T-helper 2 cell treated with Interferon-gamma antibody and Interleukin-4, amounts not matched to agents 5 μg/mL and 100 μg/mL, for 36 hours (primary cell): ENCODE results near the gene AVL9.

ENCODE experiments used
- DNase-seq: peaks from one replicate; pipeline ENCODE4 v3.0.0; 2021; ENCODE audit warnings: low spot score
- H3K27ac Mint-ChIP-seq: one replicate; pipeline ENCODE4 v1.8.0; 2021; ENCODE audit warnings: mild to moderate bottlenecking, mixed read lengths
- H3K27me3 Mint-ChIP-seq: one replicate; pipeline ENCODE4 v1.8.0; 2021; ENCODE audit warnings: low read depth, mixed read lengths
- H3K36me3 Mint-ChIP-seq: one replicate; pipeline ENCODE4 v1.8.0; 2021; ENCODE audit warnings: low read depth, mixed read lengths
- H3K4me1 Mint-ChIP-seq: one replicate; pipeline ENCODE4 v1.8.0; 2021; ENCODE audit warnings: low read depth, mixed read lengths
- H3K4me3 Mint-ChIP-seq: one replicate; pipeline ENCODE4 v1.8.0; 2022; ENCODE audit warnings: mild to moderate bottlenecking, moderate library complexity, mixed read lengths
- H3K9me3 Mint-ChIP-seq: one replicate; pipeline ENCODE4 v1.8.0; 2021; ENCODE audit warnings: mixed read lengths

The AVL9 gene

GRCh38 chr7:32569388-32570289 is 74.3 kb downstream of the AVL9 start:
- H3K27ac Mint-ChIP-seq = no peak overlapping the region
- peaks cover 20% of the 10 kb centered on the region for H3K36me3 Mint-ChIP-seq
- peaks cover under 1% of the 10 kb centered on the region for H3K4me1 Mint-ChIP-seq

GRCh38 chr7:32573110-32573687 is 77.9 kb downstream of the AVL9 start:
- Mint-ChIP-seq H3K4me3 (no peak overlapping the region), H3K27ac (no peak overlapping the region), H3K4me1 (no peaks in the 10 kb centered on the region), H3K27me3 (no peaks in the 10 kb centered on the region), H3K9me3 (no peaks in the 10 kb centered on the region), H3K36me3 (peaks cover 40% of the 10 kb centered on the region)
- DNase-seq = no peak

More at GRCh38 chr7:32569388-32570289, 74.3 kb downstream of the AVL9 start:
- Mint-ChIP-seq H3K27me3 (no peaks in the 10 kb centered on the region), H3K4me3 (no peak overlapping the region), H3K9me3 (no peaks in the 10 kb centered on the region)
- DNase-seq = no peak

- no peaks in the 10 kb centered on the region for H3K4me1 Mint-ChIP-seq
- no peaks in the 10 kb centered on the region for H3K9me3 Mint-ChIP-seq
- no peak overlapping the region for H3K4me3 Mint-ChIP-seq
- no peak for DNase-seq
- H3K27ac Mint-ChIP-seq = no peak overlapping the region
- no peaks in the 10 kb centered on the region for H3K27me3 Mint-ChIP-seq
- H3K36me3 Mint-ChIP-seq = peaks cover 38% of the 10 kb centered on the region
Observed at GRCh38 chr7:32574626-32575025, 79.3 kb downstream of the AVL9 start.

- Mint-ChIP-seq H3K4me3 (no peak overlapping the region), H3K27me3 (no peaks in the 10 kb centered on the region), H3K27ac (no peak overlapping the region), H3K36me3 (peaks cover 46% of the 10 kb centered on the region), H3K9me3 (no peaks in the 10 kb centered on the region), H3K4me1 (no peaks in the 10 kb centered on the region)
- no peak for DNase-seq
Observed at GRCh38 chr7:32577421-32577820, 82.1 kb downstream of the AVL9 start.

GRCh38 chr7:32579776-32580175 is 84.5 kb downstream of the AVL9 start:
- no peak for DNase-seq
- Mint-ChIP-seq H3K36me3 (peaks cover 50% of the 10 kb centered on the region), H3K27me3 (no peaks in the 10 kb centered on the region), H3K27ac (no peak overlapping the region), H3K9me3 (no peaks in the 10 kb centered on the region), H3K4me1 (peaks cover 2% of the 10 kb centered on the region), H3K4me3 (no peak overlapping the region)

GRCh38 chr7:32580646-32581045 is 85.4 kb downstream of the AVL9 start:
- H3K27ac Mint-ChIP-seq = no peak overlapping the region
- no peak for DNase-seq
- no peak overlapping the region for H3K4me3 Mint-ChIP-seq

GRCh38 chr7:32582036-32582435 is 86.7 kb downstream of the AVL9 start:
- Mint-ChIP-seq H3K4me1 (peaks cover 11% of the 10 kb centered on the region), H3K4me3 (no peak overlapping the region), H3K27ac (no peak overlapping the region), H3K27me3 (no peaks in the 10 kb centered on the region), H3K9me3 (no peaks in the 10 kb centered on the region), H3K36me3 (peaks cover 50% of the 10 kb centered on the region)
- no peak for DNase-seq

More at GRCh38 chr7:32580646-32581045, 85.4 kb downstream of the AVL9 start:
- Mint-ChIP-seq H3K36me3 (peaks cover 54% of the 10 kb centered on the region), H3K9me3 (no peaks in the 10 kb centered on the region), H3K4me1 (peaks cover 2% of the 10 kb centered on the region), H3K27me3 (no peaks in the 10 kb centered on the region)

GRCh38 chr7:32583791-32584190 is 88.5 kb downstream of the AVL9 start:
- Mint-ChIP-seq H3K27ac (no peak overlapping the region), H3K9me3 (no peaks in the 10 kb centered on the region), H3K4me3 (no peak overlapping the region), H3K4me1 (peaks cover 22% of the 10 kb centered on the region), H3K27me3 (no peaks in the 10 kb centered on the region), H3K36me3 (peaks cover 52% of the 10 kb centered on the region)
- DNase-seq = no peak

- peaks cover 47% of the 10 kb centered on the region for H3K36me3 Mint-ChIP-seq
- peak overlapping the region; percentile 26 for H3K27ac Mint-ChIP-seq
- no peaks in the 10 kb centered on the region for H3K9me3 Mint-ChIP-seq
- H3K27me3 Mint-ChIP-seq = no peaks in the 10 kb centered on the region
- H3K4me1 Mint-ChIP-seq = peaks cover 28% of the 10 kb centered on the region
- no peak for DNase-seq
- H3K4me3 Mint-ChIP-seq = no peak overlapping the region
Observed at GRCh38 chr7:32586291-32587221, 91.3 kb downstream of the AVL9 start.

GRCh38 chr7:32587411-32587948 is 92.2 kb downstream of the AVL9 start:
- H3K9me3 Mint-ChIP-seq = no peaks in the 10 kb centered on the region
- H3K27ac Mint-ChIP-seq = peak overlapping the region; percentile 15
- H3K4me3 Mint-ChIP-seq = no peak overlapping the region
- no peak for DNase-seq
- peaks cover 28% of the 10 kb centered on the region for H3K4me1 Mint-ChIP-seq
- H3K36me3 Mint-ChIP-seq = peaks cover 43% of the 10 kb centered on the region
- no peaks in the 10 kb centered on the region for H3K27me3 Mint-ChIP-seq

- peak; percentile 45 for DNase-seq
Observed at GRCh38 chr7:32588657-32589056, 93.4 kb downstream of the AVL9 start.

GRCh38 chr7:32591938-32592337 is 96.6 kb downstream of the AVL9 start:
- H3K9me3 Mint-ChIP-seq = no peaks in the 10 kb centered on the region
- H3K36me3 Mint-ChIP-seq = peaks cover 14% of the 10 kb centered on the region
- H3K4me1 Mint-ChIP-seq = peaks cover 18% of the 10 kb centered on the region
- H3K4me3 Mint-ChIP-seq = no peak overlapping the region
- H3K27ac Mint-ChIP-seq = no peak overlapping the region
- no peak for DNase-seq
- no peaks in the 10 kb centered on the region for H3K27me3 Mint-ChIP-seq

More at GRCh38 chr7:32588657-32589056, 93.4 kb downstream of the AVL9 start:
- peaks cover 28% of the 10 kb centered on the region for H3K4me1 Mint-ChIP-seq
- H3K9me3 Mint-ChIP-seq = no peaks in the 10 kb centered on the region
- H3K27me3 Mint-ChIP-seq = no peaks in the 10 kb centered on the region
- peaks cover 36% of the 10 kb centered on the region for H3K36me3 Mint-ChIP-seq
- peak overlapping the region; percentile 7 for H3K4me3 Mint-ChIP-seq
- H3K27ac Mint-ChIP-seq = peak overlapping the region; percentile 58

GRCh38 chr7:32592701-32593100 is 97.4 kb downstream of the AVL9 start:
- DNase-seq = no peak
- Mint-ChIP-seq H3K27ac (no peak overlapping the region), H3K4me3 (no peak overlapping the region), H3K36me3 (peaks cover 6% of the 10 kb centered on the region), H3K27me3 (peaks cover 2% of the 10 kb centered on the region), H3K4me1 (peaks cover 12% of the 10 kb centered on the region), H3K9me3 (no peaks in the 10 kb centered on the region)
